GM12865 (cell line): ENCODE measurements around the gene SEL1L3.
A peak's percentile ranks its signal among the peaks of the same experiment; 100 is the strongest.

ENCODE experiments used
- DNase-seq: peaks from one replicate; pipeline ENCODE4 v3.0.0; 2010; ENCODE audit warnings: low read depth
- H3K4me3 ChIP-seq: 2 replicates; pipeline ENCODE4 v1.5.1; 2011; ENCODE audit warnings: mild to moderate bottlenecking, low read depth, low read length, control low read depth
- CTCF ChIP-seq: IDR thresholded peaks from 2 replicates; pipeline ENCODE4 v1.5.1; 2011; ENCODE audit warnings: low read length, control low read depth, low read depth, inconsistent platforms; ENCODE audit not compliant: insufficient read depth; ENCODE audit errors: missing control alignments

The SEL1L3 gene

GRCh38 chr4:25749150-25749794, 113.5 kb downstream of the SEL1L3 start:
- no peak for TF ChIP-seq CTCF
- DNase-seq, result no peak
- H3K4me3 ChIP-seq, result no peak overlapping the region

GRCh38 chr4:25743971-25744370, 118.8 kb downstream of the SEL1L3 start:
- no peak for DNase-seq

GRCh38 chr4:25729564-25729963, 133.2 kb downstream of the SEL1L3 start:
- TF ChIP-seq CTCF, result no peak
- no peak for DNase-seq
- no peak overlapping the region for H3K4me3 ChIP-seq

More at GRCh38 chr4:25743971-25744370, 118.8 kb downstream of the SEL1L3 start:
- no peak for TF ChIP-seq CTCF
- no peak overlapping the region for H3K4me3 ChIP-seq

- no peak overlapping the region for H3K4me3 ChIP-seq
- DNase-seq, result no peak
- no peak for TF ChIP-seq CTCF
Measured at GRCh38 chr4:25728886-25729285, 133.9 kb downstream of the SEL1L3 start.

GRCh38 chr4:25727711-25728493, 134.9 kb downstream of the SEL1L3 start:
- no peak for TF ChIP-seq CTCF
- H3K4me3 ChIP-seq, result no peak overlapping the region
- DNase-seq, result peak; percentile 82

GRCh38 chr4:25725870-25726269, 136.9 kb downstream of the SEL1L3 start:
- DNase-seq, result no peak
- H3K4me3 ChIP-seq, result no peak overlapping the region
- TF ChIP-seq CTCF, result no peak

- no peak overlapping the region for H3K4me3 ChIP-seq
- TF ChIP-seq CTCF, result peak; percentile 0
- DNase-seq, result no peak
Measured at GRCh38 chr4:25723409-25723808, 139.4 kb downstream of the SEL1L3 start.
